IMR-90 (cell line): ENCODE results near the gene PHF21A. TPM values are rescaled to one million over a fixed set of nuclear protein-coding genes. Genes with fewer than 3 reads are reported as not detected.

Experiments used
- ATAC-seq: fragments of 200-7000 bp; cut with Tn5 transposase; 2 replicates; pipeline ENCODE4 v1.9.1; 2020; ENCODE audit warnings: low read depth, mild to moderate bottlenecking, moderate library complexity
- BruUV-seq: library from RNA; stranded (reverse); fragments of 400-500 nt; replicated peaks from 2 replicates; lab custom pipeline; 2021; lab: Mats Ljungman, UMichigan
- CTCF ChIA-PET: fragments of 300-600 bp; formaldehyde crosslinking; extraction: SDS; loops from one replicate; lab custom pipeline; 2021; ENCODE audit warnings: antibody characterized with exemption; lab: Yijun Ruan, JAX
- POLR2A ChIA-PET: fragments of 300-600 bp; sonication (Branson Sonifier 250); formaldehyde crosslinking; loops from one replicate; lab custom pipeline; 2022; ENCODE audit warnings: antibody characterized with exemption; ENCODE audit not compliant: unreplicated experiment; lab: Charles Lee
- DNase-seq: peaks from one replicate; pipeline ENCODE4 v3.0.0; 2013
- H2AFZ ChIP-seq: replicated peaks from 2 replicates; pipeline ENCODE3; 2013; ENCODE audit warnings: low read length, mild to moderate bottlenecking; ENCODE audit not compliant: poor library complexity
- H2AK5ac ChIP-seq: 2 replicates; pipeline ENCODE4 v1.6.1; 2013; ENCODE audit warnings: low read depth, low read length, inconsistent platforms
- H2AK9ac ChIP-seq: replicated peaks from 2 replicates; pipeline ENCODE3; 2013; ENCODE audit warnings: mild to moderate bottlenecking, low read depth, low read length, moderate library complexity; ENCODE audit not compliant: poor library complexity
- H2BK120ac ChIP-seq: 2 replicates; pipeline ENCODE4 v1.6.1; 2013; ENCODE audit warnings: low read depth, low read length, inconsistent platforms
- H2BK15ac ChIP-seq: 3 replicates; pipeline ENCODE4 v1.6.1; 2013; ENCODE audit warnings: low read depth, low read length, inconsistent platforms
- H2BK20ac ChIP-seq: 2 replicates; pipeline ENCODE4 v1.6.1; 2013; ENCODE audit warnings: low read depth, mild to moderate bottlenecking, inconsistent platforms, low read length, moderate library complexity
- H2BK5ac ChIP-seq: 2 replicates; pipeline ENCODE4 v1.6.1; 2013; ENCODE audit warnings: mild to moderate bottlenecking, low read depth, low read length, inconsistent platforms; ENCODE audit not compliant: poor library complexity, severe bottlenecking
- H3K14ac ChIP-seq: replicated peaks from 2 replicates; pipeline ENCODE4 v1.6.1; 2013; ENCODE audit warnings: low read depth, low read length, inconsistent platforms
- H3K18ac ChIP-seq: 2 replicates; pipeline ENCODE4 v1.6.1; 2013; ENCODE audit warnings: low read depth, low read length, control low read depth
- H3K23ac ChIP-seq: 2 replicates; pipeline ENCODE4 v1.6.1; 2013; ENCODE audit warnings: low read depth, low read length, inconsistent platforms
- H3K27ac ChIP-seq: 2 replicates; pipeline ENCODE4 v1.5.1; 2013; ENCODE audit warnings: mild to moderate bottlenecking, control low read depth, low read length; ENCODE audit not compliant: insufficient read depth
- H3K27me3 ChIP-seq: 2 replicates; pipeline ENCODE4 v1.6.1; 2013; ENCODE audit warnings: low read length; ENCODE audit not compliant: control insufficient read depth, insufficient read depth
- H3K36me3 ChIP-seq: 2 replicates; pipeline ENCODE4 v1.6.1; 2013; ENCODE audit warnings: low read length, mixed read lengths; ENCODE audit not compliant: control insufficient read depth, insufficient read depth
- H3K4ac ChIP-seq: 2 replicates; pipeline ENCODE4 v1.6.1; 2013; ENCODE audit warnings: low read depth, low read length, inconsistent platforms
- H3K4me1 ChIP-seq: 2 replicates; pipeline ENCODE4 v1.6.1; 2013; ENCODE audit warnings: low read length, mixed read lengths; ENCODE audit not compliant: control insufficient read depth, insufficient read depth
- H3K4me2 ChIP-seq: 2 replicates; pipeline ENCODE4 v1.6.1; 2013; ENCODE audit warnings: low read depth, mild to moderate bottlenecking, control low read depth, low read length, moderate library complexity
- H3K4me3 ChIP-seq: 2 replicates; pipeline ENCODE4 v1.5.1; 2013; ENCODE audit warnings: low read depth, mild to moderate bottlenecking, control low read depth, low read length, moderate library complexity; ENCODE audit not compliant: insufficient read depth
- H3K56ac ChIP-seq: 2 replicates; pipeline ENCODE4 v1.6.1; 2013; ENCODE audit warnings: low read length, inconsistent platforms; ENCODE audit not compliant: insufficient read depth; ENCODE audit errors: extremely low read depth
- H3K79me1 ChIP-seq, 2 experiments: 2 replicates each; pipeline ENCODE4 v1.6.1; 2013; ENCODE audit warnings: low read length in 2 of 2, inconsistent platforms in 1 of 2, low read depth in 1 of 2
- H3K9ac ChIP-seq: 2 replicates; pipeline ENCODE4 v1.6.1; 2013; ENCODE audit warnings: low read depth, low read length, control low read depth
- H3K9me1 ChIP-seq: 2 replicates; pipeline ENCODE4 v1.6.1; 2013; ENCODE audit warnings: low read length, inconsistent platforms; ENCODE audit not compliant: insufficient read depth
- H3K9me3 ChIP-seq: 2 replicates; pipeline ENCODE4 v1.6.1; 2013; ENCODE audit warnings: low read length; ENCODE audit not compliant: control insufficient read depth, insufficient read depth
- H4K20me1 ChIP-seq: 2 replicates; pipeline ENCODE4 v1.6.1; 2013; ENCODE audit warnings: low read length, inconsistent platforms; ENCODE audit not compliant: insufficient read depth
- H4K5ac ChIP-seq: 2 replicates; pipeline ENCODE4 v1.6.1; 2013; ENCODE audit warnings: mild to moderate bottlenecking, low read depth, low read length, control low read depth
- H4K8ac ChIP-seq, 2 experiments: 2 replicates each; pipeline ENCODE4 v1.6.1; 2013; ENCODE audit warnings: low read depth in 2 of 2, low read length in 2 of 2, control low read depth in 1 of 2, inconsistent platforms in 1 of 2
- H4K91ac ChIP-seq: 2 replicates; pipeline ENCODE4 v1.6.1; 2013; ENCODE audit warnings: low read depth, low read length, inconsistent platforms; ENCODE audit not compliant: insufficient read depth
- CTCF ChIP-seq: conservative IDR thresholded peaks from 2 replicates; pipeline ENCODE4 v1.5.1; 2012; ENCODE audit warnings: mild to moderate bottlenecking, low read depth, low read length, improper control_type of control experiment
- NFE2L2 ChIP-seq: fragments of 150-350 bp; IDR thresholded peaks from 2 replicates; pipeline ENCODE4 v1.6.1; 2016; ENCODE audit warnings: low read depth, mild to moderate bottlenecking, low read length
- RCOR1 ChIP-seq: IDR thresholded peaks from 2 replicates; pipeline ENCODE4 v1.6.1; 2012; ENCODE audit warnings: mild to moderate bottlenecking, low read length, improper control_type of control experiment; ENCODE audit not compliant: insufficient replicate concordance
- WGBS, 2 experiments: methylation state at CpG; one replicate each; pipeline versions ENCODE4 v1.1.5 to v1.1.7; 2013; ENCODE audit warnings: missing lambda C conversion rate in 2 of 2; ENCODE audit not compliant: insufficient read length in 1 of 2; ENCODE audit errors: extremely low coverage in 2 of 2; 5-methylcytosine and 5-hydroxymethylcytosine counted together
- dilution Hi-C: fragments of 300-500 bp; cut with HindIII; formaldehyde crosslinking; loops from one replicate; pipeline ENCODE4 v1.14.3; 2018; ENCODE audit warnings: low sequenced_read_pairs; ENCODE audit not compliant: unreplicated experiment
- in situ Hi-C: fragments of 300-500 bp; cut with MboI; formaldehyde crosslinking; loops from 3 replicates; pipeline ENCODE4 v1.14.3; 2019; ENCODE audit warnings: low sequenced_read_pairs, inconsistent platforms, mixed read lengths
- intact Hi-C: fragments of 100-400 bp; cut with micrococcal nuclease; formaldehyde crosslinking; loops from 2 replicates; pipeline ENCODE4 v1.10.0; 2022
- polyA plus RNA-seq, 3 experiments: library from polyadenylated mRNA; depleted of rRNA; stranded (reverse); fragments of >200 nt; gene quantifications; 2 replicates each; pipeline ENCODE4 v1.2.3, GENCODE V29; 2012; ENCODE audit warnings: low replicate concordance in 1 of 3
- total RNA-seq: library from RNA; depleted of rRNA; stranded (reverse); fragments of >200 nt; gene quantifications from 2 replicates; pipeline ENCODE4 v1.2.3, GENCODE V29; 2012

Gene PHF21A
- total and polyA plus RNA-seq, 2 of the 4 experiments (the other 2 are of a cell fraction) = 9.0 to 20.6 TPM

GRCh38 chr11:45915446-45915845, 205.8 kb downstream of the PHF21A start:
- H2AK5ac ChIP-seq = no peak overlapping the region
- in situ Hi-C loops = no loop called here

More at GRCh38 chr11:45915446-45915845, 205.8 kb downstream of the PHF21A start:
- Histone ChIP-seq H3K27me3 (no peaks in the 10 kb centered on the region), H4K20me1 (peaks cover 7% of the 10 kb centered on the region; the same call in 1 of the 2 replicates), H2AK9ac (no peak overlapping the region), H3K9me1 (0 out of 2 replicates have a peak, but pooled peaks cover 8% of the 10 kb centered on the region), H4K5ac (no peak overlapping the region), H3K4me3 (no peak overlapping the region), H3K27ac (no peak overlapping the region), H3K9ac (no peak overlapping the region), H2BK15ac (no peak overlapping the region), H3K14ac (no peak overlapping the region), H3K4ac (no peak overlapping the region), H3K36me3 (peaks cover 30% of the 10 kb centered on the region), H3K23ac (no peak overlapping the region), H3K79me1 (peaks cover 18 to 32% of the 10 kb centered on the region in 2 experiments), H2BK120ac (no peak overlapping the region), H2AFZ (no peak overlapping the region), H3K9me3 (no peaks in the 10 kb centered on the region), H2BK5ac (no peak overlapping the region), H3K56ac (no peak overlapping the region), H4K91ac (no peak overlapping the region), H4K8ac (no peak overlapping the region), H2BK20ac (no peak overlapping the region), H3K4me1 (no peaks in the 10 kb centered on the region), H3K4me2 (no peak overlapping the region), H3K18ac (no peak overlapping the region)
- no peak for ATAC-seq
- dilution Hi-C loops = no loop called here
- CTCF ChIA-PET = interaction anchor here (0.6 kb wide), 1 partner anchor 55 kb away, joined by 3 read pairs; no protein-coding TSS in a partner anchor
- POLR2A ChIA-PET = no interaction called here
- BruUV-seq = no TSS peak
- TF ChIP-seq RCOR1 (no peak), CTCF (no peak), NFE2L2 (no peak)
- DNase-seq = no peak
- WGBS, 2 experiments = no CpG with 5 or more reads among the region's 13 CpGs
- intact Hi-C loops = no loop called here
